ENCODE measurements around the gene S1PR3.

DNA sequence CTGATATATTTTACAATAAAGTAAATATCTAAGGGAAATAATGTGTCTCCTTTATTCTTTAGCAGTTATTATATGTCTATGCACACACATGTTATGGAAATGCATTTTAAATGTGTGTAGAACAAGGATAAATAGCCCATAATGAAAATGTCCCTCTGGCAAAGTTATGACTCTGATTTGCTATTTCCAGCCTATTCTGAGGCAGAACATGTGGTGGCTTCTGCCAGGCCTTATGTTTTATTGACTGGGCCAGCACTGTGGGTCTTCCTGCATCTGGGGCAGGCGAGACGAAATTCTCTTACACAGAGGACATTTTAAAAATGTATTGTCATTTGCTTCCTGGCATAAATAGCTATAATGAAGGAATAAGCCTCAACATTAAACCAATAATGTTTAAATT is 52.8 kb downstream of the S1PR3 start:
- TF ChIP-seq, protein P1, sequence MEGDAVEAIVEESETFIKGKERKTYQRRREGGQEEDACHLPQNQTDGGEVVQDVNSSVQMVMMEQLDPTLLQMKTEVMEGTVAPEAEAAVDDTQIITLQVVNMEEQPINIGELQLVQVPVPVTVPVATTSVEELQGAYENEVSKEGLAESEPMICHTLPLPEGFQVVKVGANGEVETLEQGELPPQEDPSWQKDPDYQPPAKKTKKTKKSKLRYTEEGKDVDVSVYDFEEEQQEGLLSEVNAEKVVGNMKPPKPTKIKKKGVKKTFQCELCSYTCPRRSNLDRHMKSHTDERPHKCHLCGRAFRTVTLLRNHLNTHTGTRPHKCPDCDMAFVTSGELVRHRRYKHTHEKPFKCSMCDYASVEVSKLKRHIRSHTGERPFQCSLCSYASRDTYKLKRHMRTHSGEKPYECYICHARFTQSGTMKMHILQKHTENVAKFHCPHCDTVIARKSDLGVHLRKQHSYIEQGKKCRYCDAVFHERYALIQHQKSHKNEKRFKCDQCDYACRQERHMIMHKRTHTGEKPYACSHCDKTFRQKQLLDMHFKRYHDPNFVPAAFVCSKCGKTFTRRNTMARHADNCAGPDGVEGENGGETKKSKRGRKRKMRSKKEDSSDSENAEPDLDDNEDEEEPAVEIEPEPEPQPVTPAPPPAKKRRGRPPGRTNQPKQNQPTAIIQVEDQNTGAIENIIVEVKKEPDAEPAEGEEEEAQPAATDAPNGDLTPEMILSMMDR (conservative IDR thresholded peaks at IDR 0.05 in 1 of 2, IDR thresholded peaks at IDR 0.05 in 1 of 2; ENCODE audit: extremely low read depth in 1 of 2, insufficient read depth in 1 of 2, low read depth in 1 of 2, low read length in 2 of 2): no peak
- TF ChIP-seq EZH2 (IDR thresholded peaks at IDR 0.05; ENCODE audit: borderline replicate concordance, low read length): no peak
